ENCODE measurements around the gene HIRA. TPM values are rescaled to one million over a fixed set of nuclear protein-coding genes. Genes with fewer than 3 reads are reported as not detected.

Gene HIRA
- polyA plus RNA-seq, 3 donors, result 1.8 to 20.7 (median 2.6) TPM

DNA sequence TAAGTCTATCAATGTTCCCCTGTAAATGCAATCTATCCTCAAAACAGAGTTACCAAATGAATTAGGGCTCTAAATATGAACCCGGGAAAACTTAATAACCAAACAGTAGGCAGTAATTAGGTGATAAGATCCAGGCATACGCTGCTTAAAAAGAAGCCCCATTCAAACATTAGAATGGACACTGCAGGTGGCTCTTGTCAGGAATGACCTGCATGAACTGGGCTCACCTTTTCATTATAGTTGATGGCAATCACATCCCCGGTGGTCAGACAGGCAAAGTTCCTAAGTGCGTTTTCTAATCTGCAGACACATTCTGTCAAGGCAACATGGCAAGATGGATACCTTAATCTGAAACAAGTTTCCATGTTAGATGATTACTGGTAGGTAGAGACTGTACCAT is 33.4 kb upstream of the HIRA start:
- Histone ChIP-seq H3K4me3 (replicated peaks in 1 of 3; ENCODE audit: low read depth in 2 of 3, low read length in 3 of 3) (no peak overlapping the region), H3K9me3 (replicated peaks in 1 of 2; ENCODE audit: control insufficient read depth in 1 of 2, insufficient read depth in 1 of 2, low read length in 2 of 2) (no peaks in the 10 kb centered on the region), H3K4me2 (replicated peaks; ENCODE audit: extremely low read depth, low read length, poor library complexity, severe bottlenecking) (no peak overlapping the region), H3K36me3 (replicated peaks in 1 of 2; ENCODE audit: control insufficient read depth in 1 of 2, insufficient read depth in 2 of 2, low read length in 2 of 2) (peaks cover 80 to 100% of the 10 kb centered on the region in 2 donors), H3K27ac (ENCODE audit: low read depth in 1 of 2, low read length in 2 of 2) (no peak overlapping the region), H3K4me1 (ENCODE audit: control insufficient read depth in 1 of 2, insufficient read depth in 2 of 2, low read length in 2 of 2) (no peaks in the 10 kb centered on the region), H3K79me2 (ENCODE audit: insufficient read depth, low read length) (no peaks in the 10 kb centered on the region), H3K9ac (ENCODE audit: insufficient read depth, low read length, poor library complexity, severe bottlenecking) (no peak overlapping the region), H4K20me1 (ENCODE audit: insufficient read depth, low read length) (peaks cover 7% of the 10 kb centered on the region), H2AFZ (ENCODE audit: insufficient read depth, low read depth, low read length, poor library complexity, severe bottlenecking) (no peak overlapping the region), H3K27me3 (ENCODE audit: control insufficient read depth in 2 of 2, insufficient read depth in 2 of 2, low read length in 2 of 2) (no peaks in the 10 kb centered on the region)
- Mint-ChIP-seq H3K27me3 (ENCODE audit: low read depth in 3 of 3) (peaks cover 0 to 6% (median 0%) of the 10 kb centered on the region in 3 donors), H3K36me3 (peaks cover 89 to 96% of the 10 kb centered on the region in 2 donors), H3K9me3 (no peaks in the 10 kb centered on the region), H3K4me1 (no peaks in the 10 kb centered on the region), H3K4me3 (no peak overlapping the region), H3K27ac (peak overlapping the region in 2 of 7 donors; percentile 6 to 55)
- WGBS (ENCODE audit: insufficient coverage), result 93% methylated on average over 2 of the region's 4 CpGs
- intact Hi-C loops (cut with micrococcal nuclease), result loop anchor here in 1 of 2 donors (10.0 kb wide), 1 partner anchor 60 kb away; no protein-coding TSS in a partner anchor
- DNase-seq, result no peak
- TF ChIP-seq, protein P1, sequence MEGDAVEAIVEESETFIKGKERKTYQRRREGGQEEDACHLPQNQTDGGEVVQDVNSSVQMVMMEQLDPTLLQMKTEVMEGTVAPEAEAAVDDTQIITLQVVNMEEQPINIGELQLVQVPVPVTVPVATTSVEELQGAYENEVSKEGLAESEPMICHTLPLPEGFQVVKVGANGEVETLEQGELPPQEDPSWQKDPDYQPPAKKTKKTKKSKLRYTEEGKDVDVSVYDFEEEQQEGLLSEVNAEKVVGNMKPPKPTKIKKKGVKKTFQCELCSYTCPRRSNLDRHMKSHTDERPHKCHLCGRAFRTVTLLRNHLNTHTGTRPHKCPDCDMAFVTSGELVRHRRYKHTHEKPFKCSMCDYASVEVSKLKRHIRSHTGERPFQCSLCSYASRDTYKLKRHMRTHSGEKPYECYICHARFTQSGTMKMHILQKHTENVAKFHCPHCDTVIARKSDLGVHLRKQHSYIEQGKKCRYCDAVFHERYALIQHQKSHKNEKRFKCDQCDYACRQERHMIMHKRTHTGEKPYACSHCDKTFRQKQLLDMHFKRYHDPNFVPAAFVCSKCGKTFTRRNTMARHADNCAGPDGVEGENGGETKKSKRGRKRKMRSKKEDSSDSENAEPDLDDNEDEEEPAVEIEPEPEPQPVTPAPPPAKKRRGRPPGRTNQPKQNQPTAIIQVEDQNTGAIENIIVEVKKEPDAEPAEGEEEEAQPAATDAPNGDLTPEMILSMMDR (IDR thresholded peaks at IDR 0.05), result no peak

- Mint-ChIP-seq H3K4me3 (no peak overlapping the region), H3K9me3 (no peaks in the 10 kb centered on the region), H3K27me3 (ENCODE audit: low read depth in 3 of 3) (peaks cover 0 to 6% (median 0%) of the 10 kb centered on the region in 3 donors), H3K27ac (peak overlapping the region in 1 of 7 donors; percentile 6), H3K36me3 (peaks cover 86 to 96% of the 10 kb centered on the region in 2 donors), H3K4me1 (no peaks in the 10 kb centered on the region)
- Histone ChIP-seq H3K27me3 (ENCODE audit: control insufficient read depth in 2 of 2, insufficient read depth in 2 of 2, low read length in 2 of 2) (no peaks in the 10 kb centered on the region), H3K36me3 (replicated peaks in 1 of 2; ENCODE audit: control insufficient read depth in 1 of 2, insufficient read depth in 2 of 2, low read length in 2 of 2) (peaks cover 76 to 99% of the 10 kb centered on the region in 2 donors), H3K4me2 (replicated peaks; ENCODE audit: extremely low read depth, low read length, poor library complexity, severe bottlenecking) (no peak overlapping the region), H3K9me3 (replicated peaks in 1 of 2; ENCODE audit: control insufficient read depth in 1 of 2, insufficient read depth in 1 of 2, low read length in 2 of 2) (no peaks in the 10 kb centered on the region), H3K79me2 (ENCODE audit: insufficient read depth, low read length) (no peaks in the 10 kb centered on the region), H4K20me1 (ENCODE audit: insufficient read depth, low read length) (peaks cover 7% of the 10 kb centered on the region), H3K27ac (ENCODE audit: low read depth in 1 of 2, low read length in 2 of 2) (no peak overlapping the region), H3K4me1 (ENCODE audit: control insufficient read depth in 1 of 2, insufficient read depth in 2 of 2, low read length in 2 of 2) (no peaks in the 10 kb centered on the region), H2AFZ (ENCODE audit: insufficient read depth, low read depth, low read length, poor library complexity, severe bottlenecking) (no peak overlapping the region), H3K9ac (ENCODE audit: insufficient read depth, low read length, poor library complexity, severe bottlenecking) (no peak overlapping the region), H3K4me3 (replicated peaks in 1 of 3; ENCODE audit: low read depth in 2 of 3, low read length in 3 of 3) (no peak overlapping the region)
- TF ChIP-seq, protein P1 (IDR thresholded peaks at IDR 0.05), result no peak
- intact Hi-C loops (cut with micrococcal nuclease), result loop anchor here in 1 of 2 donors (10.0 kb wide), 1 partner anchor 60 kb away; no protein-coding TSS in a partner anchor
- WGBS (ENCODE audit: insufficient coverage), result 92% methylated on average over 1 of the region's 1 CpG
- no peak for DNase-seq
These were observed 33.0 kb upstream of the HIRA start for GRCh38 chr22:19464546-19464945.
